ENCODE results near the gene LMX1A. TPM values are rescaled to one million over a fixed set of nuclear protein-coding genes. Genes with fewer than 3 reads are reported as not detected.

Gene LMX1A
- total RNA-seq, 1 experiment from 2014 or later, result not detected

DNA sequence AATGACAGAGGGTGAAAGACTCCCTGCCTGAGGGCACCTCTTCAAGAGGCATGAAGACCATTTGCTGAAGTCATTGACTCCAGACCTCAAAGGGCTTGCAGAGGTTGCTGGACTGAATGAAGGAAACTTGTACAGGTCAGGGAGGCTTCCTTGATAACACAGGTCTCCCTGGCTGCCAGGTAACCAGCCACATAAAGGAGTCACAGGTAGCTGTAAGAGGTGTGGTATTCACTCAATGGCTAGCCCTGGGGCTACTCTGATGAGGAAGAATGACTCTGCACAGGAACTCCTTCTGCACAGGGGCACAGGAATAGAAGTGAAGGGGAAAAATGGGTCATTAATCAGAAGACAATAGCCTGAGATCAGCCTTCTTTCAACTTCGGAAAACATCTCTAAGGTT lies 187.5 kb downstream of the LMX1A start:
- no peaks in the 10 kb centered on the region for H3K27me3 Mint-ChIP-seq (ENCODE audit: low read depth)
- ChIA-PET CTCF (interaction anchor here (1.0 kb wide), 1 partner anchor 39 kb away, joined by 4 read pairs; no protein-coding TSS in a partner anchor), POLR2A (no interaction called here)
- ATAC-seq (no peak), DNase-seq (ENCODE audit: low spot score) (no peak)
- no peaks in the 10 kb centered on the region for H3K9me3 Mint-ChIP-seq
- H3K27ac Mint-ChIP-seq, result no peak overlapping the region
- H3K36me3 Mint-ChIP-seq, result no peaks in the 10 kb centered on the region
- TF ChIP-seq KAT7 (CRISPR knock-in tag; IDR thresholded peaks at IDR 0.05; ENCODE audit: borderline replicate concordance), result no peak
- TF ChIP-seq, protein P1, sequence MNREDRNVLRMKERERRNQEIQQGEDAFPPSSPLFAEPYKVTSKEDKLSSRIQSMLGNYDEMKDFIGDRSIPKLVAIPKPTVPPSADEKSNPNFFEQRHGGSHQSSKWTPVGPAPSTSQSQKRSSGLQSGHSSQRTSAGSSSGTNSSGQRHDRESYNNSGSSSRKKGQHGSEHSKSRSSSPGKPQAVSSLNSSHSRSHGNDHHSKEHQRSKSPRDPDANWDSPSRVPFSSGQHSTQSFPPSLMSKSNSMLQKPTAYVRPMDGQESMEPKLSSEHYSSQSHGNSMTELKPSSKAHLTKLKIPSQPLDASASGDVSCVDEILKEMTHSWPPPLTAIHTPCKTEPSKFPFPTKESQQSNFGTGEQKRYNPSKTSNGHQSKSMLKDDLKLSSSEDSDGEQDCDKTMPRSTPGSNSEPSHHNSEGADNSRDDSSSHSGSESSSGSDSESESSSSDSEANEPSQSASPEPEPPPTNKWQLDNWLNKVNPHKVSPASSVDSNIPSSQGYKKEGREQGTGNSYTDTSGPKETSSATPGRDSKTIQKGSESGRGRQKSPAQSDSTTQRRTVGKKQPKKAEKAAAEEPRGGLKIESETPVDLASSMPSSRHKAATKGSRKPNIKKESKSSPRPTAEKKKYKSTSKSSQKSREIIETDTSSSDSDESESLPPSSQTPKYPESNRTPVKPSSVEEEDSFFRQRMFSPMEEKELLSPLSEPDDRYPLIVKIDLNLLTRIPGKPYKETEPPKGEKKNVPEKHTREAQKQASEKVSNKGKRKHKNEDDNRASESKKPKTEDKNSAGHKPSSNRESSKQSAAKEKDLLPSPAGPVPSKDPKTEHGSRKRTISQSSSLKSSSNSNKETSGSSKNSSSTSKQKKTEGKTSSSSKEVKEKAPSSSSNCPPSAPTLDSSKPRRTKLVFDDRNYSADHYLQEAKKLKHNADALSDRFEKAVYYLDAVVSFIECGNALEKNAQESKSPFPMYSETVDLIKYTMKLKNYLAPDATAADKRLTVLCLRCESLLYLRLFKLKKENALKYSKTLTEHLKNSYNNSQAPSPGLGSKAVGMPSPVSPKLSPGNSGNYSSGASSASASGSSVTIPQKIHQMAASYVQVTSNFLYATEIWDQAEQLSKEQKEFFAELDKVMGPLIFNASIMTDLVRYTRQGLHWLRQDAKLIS (CRISPR knock-in tag; IDR thresholded peaks at IDR 0.05; ENCODE audit: borderline replicate concordance), result no peak
- TF ChIP-seq ZNF263 (CRISPR knock-in tag; IDR thresholded peaks at IDR 0.05; ENCODE audit: low read depth), result no peak
- TF ChIP-seq ZNF396 (CRISPR knock-in tag; IDR thresholded peaks at IDR 0.05; ENCODE audit: borderline replicate concordance), result no peak
- TF ChIP-seq ZNF416 (CRISPR knock-in tag; IDR thresholded peaks at IDR 0.05), result no peak
- TF ChIP-seq, protein P2, sequence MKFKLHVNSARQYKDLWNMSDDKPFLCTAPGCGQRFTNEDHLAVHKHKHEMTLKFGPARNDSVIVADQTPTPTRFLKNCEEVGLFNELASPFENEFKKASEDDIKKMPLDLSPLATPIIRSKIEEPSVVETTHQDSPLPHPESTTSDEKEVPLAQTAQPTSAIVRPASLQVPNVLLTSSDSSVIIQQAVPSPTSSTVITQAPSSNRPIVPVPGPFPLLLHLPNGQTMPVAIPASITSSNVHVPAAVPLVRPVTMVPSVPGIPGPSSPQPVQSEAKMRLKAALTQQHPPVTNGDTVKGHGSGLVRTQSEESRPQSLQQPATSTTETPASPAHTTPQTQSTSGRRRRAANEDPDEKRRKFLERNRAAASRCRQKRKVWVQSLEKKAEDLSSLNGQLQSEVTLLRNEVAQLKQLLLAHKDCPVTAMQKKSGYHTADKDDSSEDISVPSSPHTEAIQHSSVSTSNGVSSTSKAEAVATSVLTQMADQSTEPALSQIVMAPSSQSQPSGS (CRISPR knock-in tag; IDR thresholded peaks at IDR 0.05; ENCODE audit: borderline replicate concordance, low read depth), result no peak
- no peak for TF ChIP-seq ESRRA (CRISPR knock-in tag; IDR thresholded peaks at IDR 0.05; ENCODE audit: borderline replicate concordance)
- TF ChIP-seq CBFB (CRISPR knock-in tag; IDR thresholded peaks at IDR 0.05; ENCODE audit: low read depth), result no peak
- TF ChIP-seq, protein P3, sequence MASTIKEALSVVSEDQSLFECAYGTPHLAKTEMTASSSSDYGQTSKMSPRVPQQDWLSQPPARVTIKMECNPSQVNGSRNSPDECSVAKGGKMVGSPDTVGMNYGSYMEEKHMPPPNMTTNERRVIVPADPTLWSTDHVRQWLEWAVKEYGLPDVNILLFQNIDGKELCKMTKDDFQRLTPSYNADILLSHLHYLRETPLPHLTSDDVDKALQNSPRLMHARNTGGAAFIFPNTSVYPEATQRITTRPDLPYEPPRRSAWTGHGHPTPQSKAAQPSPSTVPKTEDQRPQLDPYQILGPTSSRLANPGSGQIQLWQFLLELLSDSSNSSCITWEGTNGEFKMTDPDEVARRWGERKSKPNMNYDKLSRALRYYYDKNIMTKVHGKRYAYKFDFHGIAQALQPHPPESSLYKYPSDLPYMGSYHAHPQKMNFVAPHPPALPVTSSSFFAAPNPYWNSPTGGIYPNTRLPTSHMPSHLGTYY (CRISPR knock-in tag; IDR thresholded peaks at IDR 0.05), result no peak
- TF ChIP-seq, protein P4, sequence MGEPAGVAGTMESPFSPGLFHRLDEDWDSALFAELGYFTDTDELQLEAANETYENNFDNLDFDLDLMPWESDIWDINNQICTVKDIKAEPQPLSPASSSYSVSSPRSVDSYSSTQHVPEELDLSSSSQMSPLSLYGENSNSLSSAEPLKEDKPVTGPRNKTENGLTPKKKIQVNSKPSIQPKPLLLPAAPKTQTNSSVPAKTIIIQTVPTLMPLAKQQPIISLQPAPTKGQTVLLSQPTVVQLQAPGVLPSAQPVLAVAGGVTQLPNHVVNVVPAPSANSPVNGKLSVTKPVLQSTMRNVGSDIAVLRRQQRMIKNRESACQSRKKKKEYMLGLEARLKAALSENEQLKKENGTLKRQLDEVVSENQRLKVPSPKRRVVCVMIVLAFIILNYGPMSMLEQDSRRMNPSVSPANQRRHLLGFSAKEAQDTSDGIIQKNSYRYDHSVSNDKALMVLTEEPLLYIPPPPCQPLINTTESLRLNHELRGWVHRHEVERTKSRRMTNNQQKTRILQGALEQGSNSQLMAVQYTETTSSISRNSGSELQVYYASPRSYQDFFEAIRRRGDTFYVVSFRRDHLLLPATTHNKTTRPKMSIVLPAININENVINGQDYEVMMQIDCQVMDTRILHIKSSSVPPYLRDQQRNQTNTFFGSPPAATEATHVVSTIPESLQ (CRISPR knock-in tag; IDR thresholded peaks at IDR 0.05), result no peak
- TF ChIP-seq EMX1 (CRISPR knock-in tag; IDR thresholded peaks at IDR 0.05), result no peak
- TF ChIP-seq TEAD4 (CRISPR knock-in tag; IDR thresholded peaks at IDR 0.05), result no peak
- TF ChIP-seq, protein P5, sequence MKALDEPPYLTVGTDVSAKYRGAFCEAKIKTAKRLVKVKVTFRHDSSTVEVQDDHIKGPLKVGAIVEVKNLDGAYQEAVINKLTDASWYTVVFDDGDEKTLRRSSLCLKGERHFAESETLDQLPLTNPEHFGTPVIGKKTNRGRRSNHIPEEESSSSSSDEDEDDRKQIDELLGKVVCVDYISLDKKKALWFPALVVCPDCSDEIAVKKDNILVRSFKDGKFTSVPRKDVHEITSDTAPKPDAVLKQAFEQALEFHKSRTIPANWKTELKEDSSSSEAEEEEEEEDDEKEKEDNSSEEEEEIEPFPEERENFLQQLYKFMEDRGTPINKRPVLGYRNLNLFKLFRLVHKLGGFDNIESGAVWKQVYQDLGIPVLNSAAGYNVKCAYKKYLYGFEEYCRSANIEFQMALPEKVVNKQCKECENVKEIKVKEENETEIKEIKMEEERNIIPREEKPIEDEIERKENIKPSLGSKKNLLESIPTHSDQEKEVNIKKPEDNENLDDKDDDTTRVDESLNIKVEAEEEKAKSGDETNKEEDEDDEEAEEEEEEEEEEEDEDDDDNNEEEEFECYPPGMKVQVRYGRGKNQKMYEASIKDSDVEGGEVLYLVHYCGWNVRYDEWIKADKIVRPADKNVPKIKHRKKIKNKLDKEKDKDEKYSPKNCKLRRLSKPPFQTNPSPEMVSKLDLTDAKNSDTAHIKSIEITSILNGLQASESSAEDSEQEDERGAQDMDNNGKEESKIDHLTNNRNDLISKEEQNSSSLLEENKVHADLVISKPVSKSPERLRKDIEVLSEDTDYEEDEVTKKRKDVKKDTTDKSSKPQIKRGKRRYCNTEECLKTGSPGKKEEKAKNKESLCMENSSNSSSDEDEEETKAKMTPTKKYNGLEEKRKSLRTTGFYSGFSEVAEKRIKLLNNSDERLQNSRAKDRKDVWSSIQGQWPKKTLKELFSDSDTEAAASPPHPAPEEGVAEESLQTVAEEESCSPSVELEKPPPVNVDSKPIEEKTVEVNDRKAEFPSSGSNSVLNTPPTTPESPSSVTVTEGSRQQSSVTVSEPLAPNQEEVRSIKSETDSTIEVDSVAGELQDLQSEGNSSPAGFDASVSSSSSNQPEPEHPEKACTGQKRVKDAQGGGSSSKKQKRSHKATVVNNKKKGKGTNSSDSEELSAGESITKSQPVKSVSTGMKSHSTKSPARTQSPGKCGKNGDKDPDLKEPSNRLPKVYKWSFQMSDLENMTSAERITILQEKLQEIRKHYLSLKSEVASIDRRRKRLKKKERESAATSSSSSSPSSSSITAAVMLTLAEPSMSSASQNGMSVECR (CRISPR knock-in tag; IDR thresholded peaks at IDR 0.05; ENCODE audit: borderline replicate concordance), result no peak
- H3K4me3 Mint-ChIP-seq, result no peak overlapping the region
- H3K4me1 Mint-ChIP-seq, result peaks cover 8% of the 10 kb centered on the region

Measured in WTC11 (cell line).